CD4-positive, CD25-positive, alpha-beta regulatory T cell (primary cell): ENCODE measurements around the gene UGT1A9. TPM values are rescaled to one million over a fixed set of nuclear protein-coding genes. Genes with fewer than 3 reads are reported as not detected.

ENCODE experiments used
- ATAC-seq, 2 donors: fragments of 150-1000 bp; cut with Tn5 transposase; one replicate each; pipeline ENCODE4 v1.10.0; 2021; ENCODE audit warnings: low read depth in 2 of 2, moderate number of reproducible peaks in 2 of 2, moderate library complexity in 1 of 2
- DNase-seq, 3 donors: peaks; one replicate each; pipeline versions ENCODE4 v3.0.0 to v3.0.0-alpha.2; 2012 to 2022; ENCODE audit warnings: mixed read lengths in 1 of 3
- H3K27ac ChIP-seq: one replicate; pipeline ENCODE4 v1.7.0; 2013; ENCODE audit warnings: mild to moderate bottlenecking, low read length; ENCODE audit not compliant: insufficient read depth, poor library complexity, severe bottlenecking
- H3K27me3 ChIP-seq: one replicate; pipeline ENCODE4 v1.7.0; 2013; ENCODE audit warnings: low read length; ENCODE audit not compliant: control insufficient read depth, insufficient read depth
- H3K36me3 ChIP-seq: one replicate; pipeline ENCODE4 v1.7.0; 2013; ENCODE audit warnings: mild to moderate bottlenecking, low read length, moderate library complexity; ENCODE audit not compliant: control insufficient read depth, insufficient read depth
- H3K4me1 ChIP-seq: 2 replicates; pipeline ENCODE4 v1.7.0; 2013; ENCODE audit warnings: mild to moderate bottlenecking, low read length; ENCODE audit not compliant: insufficient read depth, control insufficient read depth, poor library complexity, severe bottlenecking
- H3K4me3 ChIP-seq: one replicate; pipeline ENCODE4 v1.7.0; 2013; ENCODE audit warnings: low read depth, mild to moderate bottlenecking, low read length, moderate library complexity
- H3K9me3 ChIP-seq, 2 experiments: 1 replicate in 1 of 2; 2 replicates in 1 of 2; pipeline ENCODE4 v1.7.0; 2013; ENCODE audit warnings: low read length in 2 of 2, mild to moderate bottlenecking in 1 of 2, moderate library complexity in 1 of 2; ENCODE audit not compliant: control insufficient read depth in 2 of 2
- H3K27ac Mint-ChIP-seq, 3 donors: one replicate each; pipeline ENCODE4 v1.8.0; 2020 to 2022; ENCODE audit warnings: mild to moderate bottlenecking in 3 of 3, mixed read lengths in 3 of 3, moderate library complexity in 2 of 3
- H3K27me3 Mint-ChIP-seq: one replicate; pipeline ENCODE4 v1.8.0; 2022; ENCODE audit warnings: mild to moderate bottlenecking, mixed read lengths
- H3K36me3 Mint-ChIP-seq: one replicate; pipeline ENCODE4 v1.8.0; 2020; ENCODE audit warnings: mixed read lengths
- H3K4me1 Mint-ChIP-seq, 4 donors: one replicate each; pipeline ENCODE4 v1.8.0; 2020 to 2022; ENCODE audit warnings: mixed read lengths in 4 of 4, mild to moderate bottlenecking in 1 of 4
- H3K4me3 Mint-ChIP-seq, 4 donors: one replicate each; pipeline ENCODE4 v1.8.0; 2020 to 2022; ENCODE audit warnings: mild to moderate bottlenecking in 4 of 4, mixed read lengths in 4 of 4, moderate library complexity in 3 of 4
- H3K9me3 Mint-ChIP-seq, 7 donors: one replicate each; pipeline ENCODE4 v1.8.0; 2020 to 2022; ENCODE audit warnings: mixed read lengths in 7 of 7, mild to moderate bottlenecking in 3 of 7, moderate library complexity in 2 of 7
- polyA plus RNA-seq, 4 donors: library from polyadenylated mRNA; unstranded; fragments of 300-500 nt; fragmentation: Illumina TruSeq; gene quantifications; one replicate each; pipeline ENCODE4 v1.2.3, GENCODE V29; 2021
- total RNA-seq: library from RNA; stranded (reverse); gene quantifications from one replicate; pipeline ENCODE4 v1.2.3, GENCODE V29; 2022

Gene UGT1A9
- total and polyA plus RNA-seq, 5 donors from 2014 or later = not detected

DNA sequence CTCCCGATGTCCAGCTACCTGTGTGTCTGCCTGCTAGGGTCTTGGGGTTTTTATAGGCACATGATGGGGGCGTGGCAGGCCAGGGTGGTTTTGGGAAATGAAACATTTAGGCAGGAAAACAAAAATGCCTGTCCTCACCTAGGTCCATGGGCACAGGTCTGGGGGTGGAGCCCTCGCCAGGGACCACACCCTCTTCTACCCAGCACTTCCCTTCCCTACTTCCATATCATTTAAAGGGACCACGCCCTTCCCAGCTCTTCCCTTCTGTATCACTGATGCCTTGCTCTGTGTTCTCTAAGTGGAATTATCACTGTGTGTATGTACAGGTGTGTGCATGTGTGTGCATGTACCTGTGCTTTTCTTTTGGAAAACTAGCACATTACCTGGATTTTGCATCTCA, 94.7 kb downstream of the UGT1A9 start:
- no peak overlapping the region for H3K4me3 ChIP-seq
- Mint-ChIP-seq H3K9me3 (peaks cover 0 to 4% (median 0%) of the 10 kb centered on the region in 7 donors), H3K4me3 (no peak overlapping the region), H3K4me1 (no peaks in the 10 kb centered on the region), H3K27me3 (peaks cover 31% of the 10 kb centered on the region), H3K27ac (no peak overlapping the region), H3K36me3 (no peaks in the 10 kb centered on the region)
- ATAC-seq (no peak), DNase-seq (no peak)
- no peak overlapping the region for H3K27ac ChIP-seq
- no peaks in the 10 kb centered on the region for H3K9me3 ChIP-seq
- H3K36me3 ChIP-seq = no peaks in the 10 kb centered on the region
- H3K27me3 ChIP-seq = peaks cover 13% of the 10 kb centered on the region
- no peaks in the 10 kb centered on the region for H3K4me1 ChIP-seq

DNA sequence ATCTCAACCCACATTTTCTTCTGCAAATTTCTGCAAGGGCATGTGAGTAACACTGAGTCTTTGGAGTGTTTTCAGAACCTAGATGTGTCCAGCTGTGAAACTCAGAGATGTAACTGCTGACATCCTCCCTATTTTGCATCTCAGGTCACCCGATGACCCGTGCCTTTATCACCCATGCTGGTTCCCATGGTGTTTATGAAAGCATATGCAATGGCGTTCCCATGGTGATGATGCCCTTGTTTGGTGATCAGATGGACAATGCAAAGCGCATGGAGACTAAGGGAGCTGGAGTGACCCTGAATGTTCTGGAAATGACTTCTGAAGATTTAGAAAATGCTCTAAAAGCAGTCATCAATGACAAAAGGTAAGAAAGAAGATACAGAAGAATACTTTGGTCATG, 96.4 kb downstream of the UGT1A9 start:
- Histone ChIP-seq H3K27ac (no peak overlapping the region), H3K9me3 (no peaks in the 10 kb centered on the region), H3K4me3 (no peak overlapping the region), H3K27me3 (peaks cover 11% of the 10 kb centered on the region), H3K4me1 (no peaks in the 10 kb centered on the region), H3K36me3 (no peaks in the 10 kb centered on the region)
- Mint-ChIP-seq H3K27ac (no peak overlapping the region), H3K4me1 (no peaks in the 10 kb centered on the region), H3K9me3 (peaks cover 0 to 4% (median 0%) of the 10 kb centered on the region in 7 donors), H3K27me3 (peaks cover 30% of the 10 kb centered on the region), H3K4me3 (no peak overlapping the region), H3K36me3 (no peaks in the 10 kb centered on the region)
- DNase-seq = no peak
- ATAC-seq = no peak

DNA sequence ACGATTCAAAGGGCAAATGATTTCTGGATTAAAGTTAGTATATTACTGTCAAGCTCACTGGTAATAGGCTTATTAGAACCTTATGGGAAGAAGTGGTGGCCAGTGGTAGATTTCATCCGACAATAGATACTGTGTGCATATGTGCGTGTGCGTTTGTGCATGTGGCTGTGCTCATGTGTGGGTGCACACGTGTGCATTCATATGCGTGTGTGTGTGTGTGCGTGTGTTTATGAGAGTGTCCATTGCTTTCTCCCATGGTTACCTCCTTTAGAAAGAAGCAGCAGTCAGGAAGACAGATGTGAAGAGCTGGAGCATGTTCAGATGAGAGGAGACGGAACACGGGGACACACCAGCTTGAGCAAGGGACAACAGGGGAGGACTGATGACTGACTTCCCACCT, 97.6 kb downstream of the UGT1A9 start:
- Histone ChIP-seq H3K4me1 (no peaks in the 10 kb centered on the region), H3K4me3 (no peak overlapping the region), H3K36me3 (no peaks in the 10 kb centered on the region), H3K27ac (no peak overlapping the region), H3K27me3 (peaks cover 5% of the 10 kb centered on the region), H3K9me3 (no peaks in the 10 kb centered on the region)
- no peak overlapping the region for H3K4me3 Mint-ChIP-seq
- peaks cover 20% of the 10 kb centered on the region for H3K27me3 Mint-ChIP-seq
- DNase-seq (no peak), ATAC-seq (no peak)
- no peaks in the 10 kb centered on the region for H3K36me3 Mint-ChIP-seq
- H3K4me1 Mint-ChIP-seq = no peaks in the 10 kb centered on the region
- H3K9me3 Mint-ChIP-seq = peaks cover 0 to 5% (median 0%) of the 10 kb centered on the region in 7 donors
- no peak overlapping the region for H3K27ac Mint-ChIP-seq

DNA sequence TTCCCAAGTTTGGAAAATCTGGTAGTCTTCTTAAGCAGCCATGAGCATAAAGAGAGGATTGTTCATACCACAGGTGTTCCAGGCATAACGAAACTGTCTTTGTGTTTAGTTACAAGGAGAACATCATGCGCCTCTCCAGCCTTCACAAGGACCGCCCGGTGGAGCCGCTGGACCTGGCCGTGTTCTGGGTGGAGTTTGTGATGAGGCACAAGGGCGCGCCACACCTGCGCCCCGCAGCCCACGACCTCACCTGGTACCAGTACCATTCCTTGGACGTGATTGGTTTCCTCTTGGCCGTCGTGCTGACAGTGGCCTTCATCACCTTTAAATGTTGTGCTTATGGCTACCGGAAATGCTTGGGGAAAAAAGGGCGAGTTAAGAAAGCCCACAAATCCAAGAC, 100.5 kb downstream of the UGT1A9 start:
- Histone ChIP-seq H3K36me3 (no peaks in the 10 kb centered on the region), H3K27ac (no peak overlapping the region), H3K4me3 (no peak overlapping the region), H3K9me3 (peaks cover 0 to 10% of the 10 kb centered on the region in 2 experiments), H3K27me3 (peaks cover 2% of the 10 kb centered on the region), H3K4me1 (no peaks in the 10 kb centered on the region)
- peaks cover 5% of the 10 kb centered on the region for H3K27me3 Mint-ChIP-seq
- ATAC-seq = no peak
- no peaks in the 10 kb centered on the region for H3K4me1 Mint-ChIP-seq
- no peak overlapping the region for H3K27ac Mint-ChIP-seq
- H3K9me3 Mint-ChIP-seq = peaks cover 0 to 12% (median 3%) of the 10 kb centered on the region in 7 donors
- no peak for DNase-seq
- H3K36me3 Mint-ChIP-seq = no peaks in the 10 kb centered on the region
- no peak overlapping the region for H3K4me3 Mint-ChIP-seq

DNA sequence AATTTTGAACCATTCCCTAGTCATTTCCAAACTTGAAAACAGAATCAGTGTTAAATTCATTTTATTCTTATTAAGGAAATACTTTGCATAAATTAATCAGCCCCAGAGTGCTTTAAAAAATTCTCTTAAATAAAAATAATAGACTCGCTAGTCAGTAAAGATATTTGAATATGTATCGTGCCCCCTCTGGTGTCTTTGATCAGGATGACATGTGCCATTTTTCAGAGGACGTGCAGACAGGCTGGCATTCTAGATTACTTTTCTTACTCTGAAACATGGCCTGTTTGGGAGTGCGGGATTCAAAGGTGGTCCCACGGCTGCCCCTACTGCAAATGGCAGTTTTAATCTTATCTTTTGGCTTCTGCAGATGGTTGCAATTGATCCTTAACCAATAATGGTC, 100.9 kb downstream of the UGT1A9 start:
- no peaks in the 10 kb centered on the region for H3K4me1 ChIP-seq
- Mint-ChIP-seq H3K36me3 (no peaks in the 10 kb centered on the region), H3K4me1 (no peaks in the 10 kb centered on the region), H3K27ac (no peak overlapping the region), H3K4me3 (no peak overlapping the region), H3K27me3 (peaks cover 5% of the 10 kb centered on the region), H3K9me3 (peaks cover 0 to 14% (median 3%) of the 10 kb centered on the region in 7 donors)
- peaks cover 5% of the 10 kb centered on the region for H3K27me3 ChIP-seq
- ATAC-seq = no peak
- DNase-seq = no peak
- no peak overlapping the region for H3K27ac ChIP-seq
- H3K4me3 ChIP-seq = no peak overlapping the region
- H3K36me3 ChIP-seq = no peaks in the 10 kb centered on the region
- peaks cover 0 to 11% of the 10 kb centered on the region in 2 experiments for H3K9me3 ChIP-seq

DNA sequence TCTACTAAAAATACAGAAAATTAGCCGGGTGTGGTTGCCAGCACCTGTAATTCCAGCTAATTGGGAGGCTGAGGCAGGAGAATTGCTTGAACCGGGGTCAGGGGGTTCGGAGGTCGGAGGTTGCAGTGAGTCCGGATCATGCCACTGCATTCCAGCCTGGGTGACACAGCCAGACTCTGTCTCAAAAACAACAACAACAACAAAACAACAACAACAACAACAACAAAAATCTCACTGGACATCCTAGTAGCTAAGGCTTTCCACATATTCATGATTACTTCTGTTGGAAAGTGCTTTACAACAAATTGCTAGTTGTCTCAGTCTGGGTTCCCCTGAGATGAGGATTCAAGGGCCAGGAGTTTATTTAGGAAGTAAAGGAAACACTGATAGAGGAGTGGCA, 102.2 kb downstream of the UGT1A9 start:
- Mint-ChIP-seq H3K9me3 (peaks cover 0 to 17% (median 3%) of the 10 kb centered on the region in 7 donors), H3K27ac (no peak overlapping the region), H3K27me3 (peaks cover 5% of the 10 kb centered on the region), H3K4me3 (no peak overlapping the region), H3K36me3 (no peaks in the 10 kb centered on the region), H3K4me1 (no peaks in the 10 kb centered on the region)
- H3K9me3 ChIP-seq = peaks cover 0 to 11% of the 10 kb centered on the region in 2 experiments
- no peak overlapping the region for H3K4me3 ChIP-seq
- no peak overlapping the region for H3K27ac ChIP-seq
- no peaks in the 10 kb centered on the region for H3K36me3 ChIP-seq
- H3K27me3 ChIP-seq = peaks cover 10% of the 10 kb centered on the region
- H3K4me1 ChIP-seq = no peaks in the 10 kb centered on the region
- ATAC-seq (no peak), DNase-seq (no peak)

DNA sequence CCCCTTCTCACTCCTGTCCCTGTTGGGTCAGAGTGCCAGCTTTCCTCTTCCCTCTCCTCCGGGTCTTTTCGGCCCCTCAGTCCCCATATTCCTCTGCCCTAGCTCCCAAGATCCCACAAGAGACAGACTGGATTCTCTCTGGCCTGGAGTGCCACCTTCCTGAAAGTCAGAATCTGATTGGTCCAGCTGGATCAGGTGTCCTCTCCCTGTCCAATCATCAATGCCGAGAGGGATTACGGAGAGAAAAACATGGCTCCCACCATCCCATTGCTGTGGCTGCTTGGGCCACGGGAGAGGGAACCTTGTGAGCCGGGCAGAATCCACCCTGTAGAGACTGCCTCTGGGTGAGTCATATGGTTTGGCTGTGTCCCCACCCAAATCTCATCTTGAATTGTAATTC, 103.7 kb downstream of the UGT1A9 start:
- no peaks in the 10 kb centered on the region for H3K36me3 Mint-ChIP-seq
- H3K36me3 ChIP-seq = no peaks in the 10 kb centered on the region
- no peak overlapping the region for H3K4me3 Mint-ChIP-seq
- H3K27me3 Mint-ChIP-seq = no peaks in the 10 kb centered on the region
- H3K27me3 ChIP-seq = peaks cover 8% of the 10 kb centered on the region
- ATAC-seq (no peak), DNase-seq (no peak)
- H3K4me1 Mint-ChIP-seq = no peaks in the 10 kb centered on the region
- no peak overlapping the region for H3K27ac Mint-ChIP-seq
- peaks cover 0 to 17% (median 5%) of the 10 kb centered on the region in 7 donors for H3K9me3 Mint-ChIP-seq
- peaks cover 2 to 11% of the 10 kb centered on the region in 2 experiments for H3K9me3 ChIP-seq
- no peak overlapping the region for H3K27ac ChIP-seq
- no peaks in the 10 kb centered on the region for H3K4me1 ChIP-seq
- no peak overlapping the region for H3K4me3 ChIP-seq

DNA sequence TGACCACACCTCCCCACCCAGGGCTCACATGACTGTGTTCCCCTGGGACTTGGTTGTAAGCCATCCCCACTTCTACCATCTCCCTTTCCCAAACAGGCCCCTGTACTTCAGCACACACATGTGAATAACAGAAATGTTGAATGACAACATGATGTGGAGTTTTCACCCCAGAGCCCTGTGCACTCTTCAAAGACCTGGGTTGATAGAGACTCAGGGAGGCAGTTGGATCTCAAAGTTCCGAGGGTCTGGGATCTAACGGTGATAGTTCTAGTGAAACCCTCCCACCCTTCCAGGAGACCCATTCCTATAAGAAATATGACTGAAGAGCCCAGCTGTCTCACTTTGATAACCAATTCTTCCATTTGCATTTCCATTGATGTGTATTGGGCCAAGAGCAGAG, 106.3 kb downstream of the UGT1A9 start, which contains the start of gene MROH2A:
Gene MROH2A, plus strand, starts transcription at position 301 of the 400 bp plus-strand sequence. CDS start 1,029 bp downstream, outside the sequence.
- Histone ChIP-seq H3K27ac (no peak within 1 kb of the TSS), H3K9me3 (peaks cover 2 to 11% of the 10 kb centered on the region in 2 experiments), H3K27me3 (peaks cover 10% of the 10 kb centered on the region), H3K4me3 (no peak within 1 kb of the TSS), H3K36me3 (no peaks in the 10 kb centered on the region), H3K4me1 (no peaks in the 10 kb centered on the region)
- Mint-ChIP-seq H3K9me3 (peaks cover 0 to 17% (median 5%) of the 10 kb centered on the region in 7 donors), H3K27ac (no peak within 1 kb of the TSS), H3K4me3 (no peak within 1 kb of the TSS), H3K36me3 (no peaks in the 10 kb centered on the region), H3K4me1 (no peaks in the 10 kb centered on the region), H3K27me3 (peaks cover 13% of the 10 kb centered on the region)
- ATAC-seq = no peak
- no peak for DNase-seq
